GM10266 (cell line): ENCODE measurements around the gene GAP43.

ENCODE experiments used
- DNase-seq: peaks from one replicate; pipeline ENCODE4 v3.0.0; 2012; ENCODE audit errors: extremely low spot score
- CTCF ChIP-seq: IDR thresholded peaks from 2 replicates; pipeline ENCODE4 v1.5.1; 2012; ENCODE audit warnings: mild to moderate bottlenecking, low read depth; ENCODE audit not compliant: control insufficient read depth, insufficient read depth; ENCODE audit errors: missing control alignments

GAP43 gene

GRCh38 chr3:115652738-115653137, 29.4 kb downstream of the GAP43 start:
- DNase-seq: no peak
- no peak for TF ChIP-seq CTCF

DNA sequence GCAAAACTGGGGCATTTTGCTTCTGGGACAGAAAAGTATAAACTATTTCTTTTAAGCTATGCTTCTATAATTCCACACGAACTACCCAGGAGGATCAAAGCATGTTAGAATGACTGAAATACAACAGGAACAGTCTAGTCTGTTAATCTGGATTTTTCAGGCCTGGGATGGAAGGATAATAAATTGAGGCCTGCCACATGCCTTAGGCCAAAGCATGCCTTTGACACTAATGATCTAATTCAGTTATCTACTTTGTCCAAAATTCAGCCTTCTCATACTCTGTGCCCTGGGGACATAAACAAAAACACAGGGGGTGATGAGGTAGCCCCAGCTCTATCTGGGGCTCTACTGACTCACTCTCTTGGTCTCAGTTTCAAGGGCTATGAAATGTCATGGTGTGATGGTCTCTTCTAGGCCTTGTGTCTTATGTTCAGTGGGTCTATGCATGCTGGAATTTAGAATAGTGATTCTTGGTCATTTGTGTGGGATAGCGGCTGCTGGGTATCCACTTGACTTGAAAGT, 32.5 kb downstream of the GAP43 start:
- DNase-seq: no peak
- no peak for TF ChIP-seq CTCF

DNA sequence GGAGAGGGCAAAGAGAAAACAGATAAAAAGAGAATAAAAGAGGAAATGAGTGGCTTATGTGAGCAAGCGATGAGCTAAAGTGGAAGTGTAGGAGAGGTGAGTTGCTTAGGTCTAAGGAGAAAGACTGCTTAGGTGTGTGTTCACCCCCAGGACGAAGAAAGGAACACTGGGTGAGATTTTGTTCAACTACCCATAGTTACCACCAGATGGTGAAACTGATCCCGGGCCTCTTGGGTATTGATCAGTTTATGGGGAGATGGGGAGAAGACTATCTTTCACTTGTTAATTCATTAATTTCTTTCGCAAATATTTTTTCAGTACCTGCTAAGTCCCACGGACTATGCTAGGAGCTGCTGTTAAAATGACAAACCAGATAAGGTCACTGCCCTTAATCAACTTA, 33.9 kb downstream of the GAP43 start:
- no peak for DNase-seq
- TF ChIP-seq CTCF: no peak

DNA sequence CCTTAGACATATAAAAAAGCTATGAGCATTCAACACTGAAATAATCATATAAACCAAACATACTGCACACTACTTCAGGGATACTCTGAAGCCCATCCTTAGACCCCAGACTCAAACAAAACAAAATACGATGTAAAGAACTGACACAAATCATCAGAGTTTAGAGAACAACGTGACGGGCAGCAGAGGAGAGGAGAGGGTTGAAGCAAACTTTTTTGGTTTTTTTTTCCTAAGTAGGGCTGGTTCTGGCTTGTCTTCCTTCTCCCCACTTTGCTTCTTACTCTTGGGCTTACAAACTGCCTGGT, 34.7 kb downstream of the GAP43 start:
- no peak for DNase-seq

DNA sequence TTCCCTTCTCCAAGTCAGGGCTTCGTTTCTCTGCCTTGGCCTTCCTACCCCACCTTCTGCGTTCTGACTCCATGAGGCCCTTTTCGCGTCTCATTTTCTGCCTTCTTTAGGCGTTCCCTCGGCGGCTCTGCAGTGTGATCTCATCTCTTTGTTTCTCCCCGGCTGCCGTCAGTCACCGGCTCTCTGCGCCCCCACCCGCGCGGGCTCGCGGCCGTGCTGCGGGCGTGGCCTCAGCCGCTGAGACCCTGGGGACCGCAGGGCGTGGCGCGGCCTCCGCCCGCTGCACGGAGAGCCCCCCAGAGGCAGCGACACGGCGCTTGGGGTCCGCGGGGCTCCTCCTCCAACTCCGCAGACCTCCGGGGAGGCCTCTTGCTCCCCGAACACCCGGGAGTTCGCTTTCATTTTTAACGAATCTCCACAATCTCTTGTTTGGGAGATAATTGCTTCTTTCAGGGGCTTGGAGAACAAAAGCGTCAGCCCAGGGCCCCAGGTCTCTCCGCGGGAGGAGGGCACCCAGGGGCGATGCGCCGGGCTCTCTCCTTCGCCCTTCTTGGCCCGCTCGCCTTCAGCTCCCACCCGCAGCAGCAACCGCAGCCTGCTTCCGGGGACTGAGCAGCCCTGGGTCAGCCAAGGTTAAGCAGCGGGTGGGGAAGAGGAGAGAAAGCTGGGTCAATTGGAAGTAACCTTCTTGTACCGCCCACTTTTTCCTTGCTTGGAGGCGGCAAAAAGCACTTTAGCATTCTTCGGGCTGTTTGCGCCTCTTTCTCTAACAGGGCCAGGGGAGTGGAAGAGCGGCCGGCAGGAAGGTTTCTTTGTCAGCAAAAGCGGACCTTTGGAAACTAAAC, 35.2 kb downstream of the GAP43 start:
- no peak for TF ChIP-seq CTCF
- DNase-seq: peak; percentile 80

More for the DNA sequence above, 34.7 kb downstream of the GAP43 start:
- TF ChIP-seq CTCF: no peak

- DNase-seq: no peak
- no peak for TF ChIP-seq CTCF
Measured at GRCh38 chr3:115659253-115660220, 36.2 kb downstream of the GAP43 start.
